NCI-H187 treated with DMSO at 0.1 percent for 48 hours (cell line): Measurements from ENCODE around the gene ARHGAP10.

Experiments
- DNase-seq: peaks from one replicate; lab custom pipeline; 2025; lab: John Stamatoyannopoulos, UW

ARHGAP10 gene

GRCh38 chr4:147825451-147826287 is 93.8 kb downstream of the ARHGAP10 start:
- no peak for DNase-seq

GRCh38 chr4:147826288-147826646 is 94.4 kb downstream of the ARHGAP10 start:
- DNase-seq = no peak

GRCh38 chr4:147828331-147828905 is 96.5 kb downstream of the ARHGAP10 start:
- DNase-seq = no peak

GRCh38 chr4:147829401-147830101 is 97.7 kb downstream of the ARHGAP10 start:
- no peak for DNase-seq

GRCh38 chr4:147830102-147830463 is 98.2 kb downstream of the ARHGAP10 start:
- DNase-seq = no peak

- DNase-seq = no peak
Observed at GRCh38 chr4:147830987-147831386, 99.1 kb downstream of the ARHGAP10 start.

- no peak for DNase-seq
Observed at GRCh38 chr4:147831551-147832171, 99.8 kb downstream of the ARHGAP10 start.

- no peak for DNase-seq
Observed at GRCh38 chr4:147833254-147833653, 101.4 kb downstream of the ARHGAP10 start.

- no peak for DNase-seq
Observed at GRCh38 chr4:147833741-147834140, 101.9 kb downstream of the ARHGAP10 start.

- DNase-seq = no peak
Observed at GRCh38 chr4:147834480-147834879, 102.6 kb downstream of the ARHGAP10 start.

GRCh38 chr4:147836807-147837206 is 104.9 kb downstream of the ARHGAP10 start:
- no peak for DNase-seq

GRCh38 chr4:147837435-147837834 is 105.5 kb downstream of the ARHGAP10 start:
- no peak for DNase-seq

- DNase-seq = no peak
Observed at GRCh38 chr4:147837854-147838253, 106.0 kb downstream of the ARHGAP10 start.

GRCh38 chr4:147839200-147839599 is 107.3 kb downstream of the ARHGAP10 start:
- DNase-seq = no peak

GRCh38 chr4:147839663-147840062 is 107.8 kb downstream of the ARHGAP10 start:
- DNase-seq = no peak

- DNase-seq = no peak
Observed at GRCh38 chr4:147840838-147841738, 109.2 kb downstream of the ARHGAP10 start.

- no peak for DNase-seq
Observed at GRCh38 chr4:147842573-147842972, 110.7 kb downstream of the ARHGAP10 start.

GRCh38 chr4:147843162-147843561 is 111.3 kb downstream of the ARHGAP10 start:
- no peak for DNase-seq

GRCh38 chr4:147844781-147845180 is 112.9 kb downstream of the ARHGAP10 start:
- DNase-seq = no peak

GRCh38 chr4:147846318-147847155 is 114.6 kb downstream of the ARHGAP10 start:
- DNase-seq = no peak
